ELR (cell line): ENCODE data around the gene ANGPT4.

Experiments used
- DNase-seq: peaks from one replicate; pipeline ENCODE4 v3.0.0-alpha.2; 2015; ENCODE audit warnings: low read depth

The ANGPT4 gene, protein sequence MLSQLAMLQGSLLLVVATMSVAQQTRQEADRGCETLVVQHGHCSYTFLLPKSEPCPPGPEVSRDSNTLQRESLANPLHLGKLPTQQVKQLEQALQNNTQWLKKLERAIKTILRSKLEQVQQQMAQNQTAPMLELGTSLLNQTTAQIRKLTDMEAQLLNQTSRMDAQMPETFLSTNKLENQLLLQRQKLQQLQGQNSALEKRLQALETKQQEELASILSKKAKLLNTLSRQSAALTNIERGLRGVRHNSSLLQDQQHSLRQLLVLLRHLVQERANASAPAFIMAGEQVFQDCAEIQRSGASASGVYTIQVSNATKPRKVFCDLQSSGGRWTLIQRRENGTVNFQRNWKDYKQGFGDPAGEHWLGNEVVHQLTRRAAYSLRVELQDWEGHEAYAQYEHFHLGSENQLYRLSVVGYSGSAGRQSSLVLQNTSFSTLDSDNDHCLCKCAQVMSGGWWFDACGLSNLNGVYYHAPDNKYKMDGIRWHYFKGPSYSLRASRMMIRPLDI

DNA sequence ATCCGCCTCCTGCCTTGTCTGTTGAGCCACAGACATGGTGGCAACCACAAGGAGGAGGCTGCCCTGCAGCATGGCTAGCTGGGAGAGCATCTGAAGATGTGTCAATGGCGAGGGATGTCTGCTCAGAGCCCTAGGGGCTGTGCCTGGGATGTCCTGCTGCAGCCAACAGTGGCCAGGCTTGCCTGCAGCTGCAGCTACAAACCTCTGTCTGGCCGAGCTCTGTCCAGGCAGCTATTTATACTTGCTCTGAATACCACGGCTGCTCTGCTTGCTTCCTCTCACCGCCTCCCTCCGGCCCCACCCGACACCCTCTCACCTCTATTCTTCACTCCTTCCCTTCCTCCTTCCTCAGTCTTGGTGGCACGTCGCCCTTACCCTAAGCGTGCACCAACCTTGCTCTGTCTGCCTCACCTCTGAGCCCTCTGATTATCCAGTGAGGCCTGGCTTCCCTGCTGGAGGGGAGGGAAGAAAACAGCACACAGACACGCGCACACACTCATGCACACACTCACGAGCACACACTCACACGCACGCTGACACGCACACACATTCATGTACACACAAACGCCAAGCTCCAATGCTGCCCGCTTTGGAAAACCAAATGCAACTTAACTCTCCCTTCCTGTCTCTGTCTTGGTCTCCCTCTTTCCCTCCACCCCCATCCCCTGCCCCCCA is at the start of gene ANGPT4:
ANGPT4 (minus strand) TSS at position 210 of the 675 bp plus-strand sequence; CDS start at position 90, 120 bp downstream.
- no peak for DNase-seq

DNA sequence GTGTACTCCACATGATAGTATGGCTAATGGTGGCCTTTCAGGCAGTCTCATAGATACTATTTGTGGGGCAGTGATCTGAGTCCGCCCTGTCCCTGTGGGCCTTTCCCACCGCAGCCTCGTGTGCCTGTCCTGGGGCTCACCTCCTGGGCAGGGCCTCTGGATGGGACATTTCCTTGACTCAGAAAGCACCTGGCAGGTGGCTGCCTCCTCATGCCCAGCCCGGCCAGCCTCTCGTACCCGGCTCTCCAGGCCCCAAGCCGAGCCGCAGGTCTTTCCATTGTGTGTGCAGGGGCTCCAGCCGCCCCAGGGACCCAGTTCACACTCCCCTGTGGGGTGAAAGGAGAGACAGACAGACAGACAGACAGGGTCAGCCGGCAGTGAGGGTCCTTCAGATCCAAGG is 47.7 kb upstream of the ANGPT4 start:
- DNase-seq: no peak

DNA sequence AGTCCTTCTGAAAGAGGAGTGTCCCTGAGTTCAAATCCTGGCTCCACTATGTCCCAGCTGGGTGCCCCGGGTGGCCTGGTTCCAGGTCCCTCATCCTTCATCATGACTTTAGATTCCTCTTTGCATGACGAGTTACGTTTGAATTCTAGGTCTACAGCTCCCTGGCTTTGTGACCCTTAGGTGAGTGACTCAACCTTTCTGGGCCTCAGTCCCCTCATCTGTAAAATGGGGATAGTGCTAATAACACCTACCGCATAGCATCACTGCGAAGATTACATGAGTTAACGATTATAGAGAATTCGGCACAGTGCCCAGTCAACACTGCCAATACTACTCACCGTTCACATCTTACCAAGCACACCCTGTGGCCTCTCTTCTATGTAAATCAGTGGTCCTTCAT is 46.5 kb upstream of the ANGPT4 start:
- no peak for DNase-seq

- no peak for DNase-seq
Measured at GRCh38 chr20:962223-962622, 46.1 kb upstream of the ANGPT4 start.

DNA sequence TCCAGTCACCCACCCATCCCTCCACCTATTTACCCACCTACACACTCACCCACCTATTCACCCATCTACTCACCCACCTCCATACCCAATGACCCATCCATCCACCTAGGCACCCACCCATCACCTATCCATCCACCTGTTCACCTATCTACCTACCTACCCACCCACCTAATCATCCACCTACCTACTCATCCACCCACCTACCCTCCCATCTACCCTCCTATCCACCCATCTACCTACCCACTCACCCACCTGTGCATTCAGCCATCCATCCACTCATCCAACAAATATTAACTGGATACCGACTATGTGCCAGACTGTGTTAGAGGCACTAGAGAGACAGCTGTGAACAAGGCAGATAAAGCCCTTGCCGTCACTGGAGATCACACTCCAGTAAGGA is 45.6 kb upstream of the ANGPT4 start:
- no peak for DNase-seq

GRCh38 chr20:959996-960615 is 44.0 kb upstream of the ANGPT4 start:
- DNase-seq: no peak

GRCh38 chr20:958936-959815 is 43.0 kb upstream of the ANGPT4 start:
- DNase-seq: no peak

DNA sequence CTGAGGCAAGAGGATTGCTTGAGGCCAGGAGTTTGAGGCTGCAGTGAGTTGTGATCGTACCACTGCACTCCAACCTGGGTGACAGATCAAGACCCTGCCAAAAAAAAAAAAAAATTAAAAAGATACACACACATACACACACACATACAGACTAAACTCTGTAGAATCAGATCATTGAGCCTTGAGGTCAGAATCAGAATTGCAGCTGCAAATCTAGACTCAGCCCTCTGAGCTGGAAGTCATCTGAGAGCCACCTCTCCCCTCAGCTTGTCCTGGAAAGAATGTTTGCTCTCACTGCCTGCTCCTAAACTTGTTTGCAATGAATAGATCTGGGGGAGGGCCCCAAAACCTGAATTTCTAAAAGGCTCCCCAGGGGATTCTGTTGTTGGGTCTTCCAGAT is 41.4 kb upstream of the ANGPT4 start:
- peak; percentile 19 for DNase-seq

GRCh38 chr20:956330-956951 is 40.3 kb upstream of the ANGPT4 start:
- peak; percentile 71 for DNase-seq

DNA sequence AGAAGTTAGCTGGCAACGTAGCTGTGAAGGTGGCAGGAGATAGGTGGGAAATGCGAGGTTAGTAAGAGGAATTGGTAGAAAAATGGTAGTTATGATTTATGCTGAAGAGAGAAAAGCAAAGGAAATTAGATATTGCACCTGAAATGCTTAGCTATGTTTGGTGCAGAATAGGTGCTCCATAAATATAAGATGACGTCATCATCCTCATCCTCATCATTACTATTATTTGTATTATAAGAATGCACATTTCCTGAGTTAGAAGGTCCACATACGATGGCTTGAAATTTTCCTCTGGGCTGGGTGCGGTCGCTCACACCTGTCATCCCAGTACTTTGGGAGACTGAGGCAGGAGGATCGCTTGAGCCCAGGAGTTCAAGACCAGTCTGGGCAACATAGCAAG is 39.5 kb upstream of the ANGPT4 start:
- DNase-seq: no peak

GRCh38 chr20:955111-955510 is 39.0 kb upstream of the ANGPT4 start:
- DNase-seq: no peak

DNA sequence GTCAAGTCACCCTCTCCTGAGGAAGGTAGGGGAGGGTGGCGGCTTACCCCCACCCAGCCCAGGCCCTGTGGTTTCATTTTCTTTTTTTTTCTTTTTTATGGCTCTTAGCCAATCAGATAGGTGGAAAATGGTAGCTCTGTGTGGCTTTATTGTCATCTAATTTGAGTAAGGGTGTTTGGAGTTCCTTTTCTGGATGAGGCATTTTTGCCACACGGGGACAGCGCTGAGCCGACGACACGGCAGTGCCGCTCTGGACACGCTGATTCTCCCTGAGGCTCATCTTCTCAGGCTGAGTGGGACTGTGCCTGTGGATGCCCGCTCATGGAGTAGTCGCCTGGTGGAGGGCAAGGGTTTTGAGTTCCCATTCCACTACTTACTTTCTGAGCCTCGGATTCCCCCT is 37.6 kb upstream of the ANGPT4 start:
- DNase-seq: peak; percentile 39

- DNase-seq: no peak
Measured at GRCh38 chr20:952196-952795, 36.2 kb upstream of the ANGPT4 start.

DNA sequence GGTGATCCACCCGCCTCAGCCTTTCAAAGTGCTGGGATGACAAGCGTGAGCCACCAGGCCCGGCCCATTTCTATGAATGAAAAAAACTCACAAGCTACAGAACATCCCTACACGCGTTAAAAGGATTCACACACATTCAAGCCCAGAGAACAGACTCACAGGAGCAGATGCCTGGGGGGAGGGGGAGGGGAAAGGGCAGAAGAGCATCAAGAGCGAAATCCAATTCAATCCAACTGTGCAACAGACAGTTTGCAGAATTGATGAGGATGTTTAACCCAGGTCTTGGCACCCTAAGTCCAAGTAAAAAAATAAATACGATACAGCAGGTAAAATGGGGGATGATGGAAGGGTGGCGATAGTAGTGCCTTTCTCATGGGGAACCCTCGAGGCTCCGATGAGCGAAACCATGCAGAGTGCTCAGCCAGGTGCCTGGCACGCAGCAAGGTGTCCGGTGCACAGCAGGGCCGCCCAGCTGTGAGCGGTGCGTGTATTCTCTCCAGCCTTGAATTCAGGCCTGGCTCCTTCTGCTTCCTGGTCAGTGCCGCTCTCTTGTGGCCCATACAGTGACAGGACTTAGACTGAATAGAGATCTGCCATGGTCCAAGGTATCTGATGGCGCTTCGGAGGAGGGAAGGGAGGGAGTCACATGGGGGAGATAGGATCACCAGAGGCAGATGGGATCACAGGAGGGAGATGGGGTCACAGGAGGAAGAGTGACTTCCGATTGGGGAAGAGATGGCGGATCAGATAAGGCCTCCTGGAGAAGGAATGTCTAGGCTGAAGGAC is 35.4 kb upstream of the ANGPT4 start:
- DNase-seq: no peak

DNA sequence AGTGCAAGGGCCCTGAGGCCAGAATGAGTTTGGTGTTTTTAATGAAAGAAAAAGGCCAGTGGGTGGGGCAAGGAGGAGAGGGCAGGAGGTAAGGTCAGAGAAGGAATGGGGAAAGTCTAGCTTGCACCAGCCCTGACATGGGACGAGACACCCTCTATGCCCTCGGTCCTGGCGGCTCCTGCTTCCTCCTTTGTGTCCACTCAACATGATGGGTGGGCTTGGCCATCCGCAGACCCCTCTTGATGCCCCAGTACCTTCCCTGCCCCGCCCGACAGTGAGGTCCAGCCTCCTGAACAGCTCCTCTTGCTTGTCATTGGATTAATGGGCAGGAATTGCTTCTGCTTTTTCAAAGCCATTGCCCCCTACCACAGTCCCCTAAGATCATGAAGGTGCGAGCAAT is 33.6 kb upstream of the ANGPT4 start:
- no peak for DNase-seq

DNA sequence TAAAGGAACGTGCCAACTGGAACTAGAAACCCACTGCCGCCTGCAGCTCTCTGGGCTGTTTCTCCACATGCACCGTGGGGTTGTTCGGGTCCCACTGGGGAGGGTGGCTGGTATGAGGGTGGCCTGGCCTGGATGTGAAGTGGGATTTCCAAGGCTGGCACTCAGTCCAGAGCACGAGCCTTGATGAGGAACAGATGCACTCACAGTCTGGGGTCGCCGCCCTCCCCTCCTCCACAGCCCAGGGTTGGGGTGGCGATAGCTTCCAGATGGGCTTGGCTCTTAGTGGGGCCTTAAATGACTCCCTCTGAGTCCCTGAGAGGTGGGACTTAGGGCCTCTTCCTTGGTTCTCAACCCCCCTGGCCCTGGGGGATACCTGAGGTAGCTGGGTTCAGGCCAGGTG is 30.7 kb upstream of the ANGPT4 start:
- no peak for DNase-seq

DNA sequence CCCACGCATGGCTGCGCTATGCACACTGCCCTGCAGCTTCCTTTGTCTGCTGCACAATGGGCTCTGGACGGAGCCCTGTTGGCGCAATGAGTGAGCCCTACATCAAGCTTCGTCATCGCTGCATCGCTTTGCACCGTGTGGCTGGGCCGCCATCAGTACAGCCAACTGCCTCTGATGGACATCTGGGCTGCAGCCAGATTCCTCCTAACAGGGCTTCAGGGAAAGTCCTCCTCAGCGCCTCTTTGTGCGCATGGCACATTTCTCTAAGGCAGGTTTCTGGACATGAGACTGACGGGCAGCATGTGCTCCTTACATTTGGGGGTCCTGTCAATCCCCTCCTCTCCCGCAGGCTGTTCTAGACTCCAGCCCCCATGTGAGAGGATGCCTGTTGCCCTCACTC is 29.7 kb upstream of the ANGPT4 start:
- no peak for DNase-seq

- DNase-seq: no peak
Measured at GRCh38 chr20:944774-945410, 28.8 kb upstream of the ANGPT4 start.

DNA sequence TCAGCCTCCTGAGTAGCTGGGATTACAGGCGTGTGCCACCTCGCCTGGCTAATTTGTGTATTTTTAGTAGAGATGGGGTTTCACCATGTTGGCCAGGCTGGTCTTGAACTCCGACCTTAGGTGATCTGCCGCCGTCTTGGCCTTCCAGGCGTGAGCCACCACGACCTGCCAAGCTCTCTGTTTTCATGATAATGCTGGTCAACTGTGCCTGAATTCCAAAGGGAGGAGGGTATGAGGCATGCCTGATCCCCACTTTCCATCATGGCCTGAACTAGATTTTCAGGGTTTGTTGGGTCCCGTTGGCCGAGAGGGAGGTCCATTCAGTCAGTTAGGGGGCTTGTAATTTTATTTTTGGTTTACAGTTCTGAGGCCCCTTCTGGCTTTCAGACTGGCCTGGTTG is 28.0 kb upstream of the ANGPT4 start:
- no peak for DNase-seq

DNA sequence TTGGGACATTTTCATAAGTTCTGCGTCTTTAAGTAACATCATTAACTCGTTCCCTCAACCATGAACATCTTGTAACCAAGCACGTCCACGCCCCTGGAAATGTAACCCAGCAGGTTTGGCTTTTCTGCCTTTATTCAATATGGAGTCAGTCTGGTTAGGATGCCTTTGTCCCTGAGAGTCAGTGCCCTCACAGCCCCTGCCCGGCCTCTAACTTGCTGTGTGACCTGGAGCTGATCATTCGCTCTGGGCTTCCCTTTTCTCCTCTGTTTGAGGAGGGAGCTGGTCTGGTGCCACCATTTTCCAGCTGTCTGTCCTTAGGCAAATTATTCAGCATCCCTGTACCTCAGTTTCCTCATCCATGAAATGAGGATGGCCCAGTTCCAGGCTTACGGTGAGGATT is 26.5 kb upstream of the ANGPT4 start:
- DNase-seq: no peak
